SH-SY5Y (cell line): ENCODE measurements around the gene SLC24A3.

Experiments used
- GATA2 ChIP-seq: IDR thresholded peaks from 2 replicates; pipeline ENCODE4 v1.6.1; 2011; ENCODE audit warnings: mild to moderate bottlenecking, low read depth, low read length
- GATA3 ChIP-seq: IDR thresholded peaks from 2 replicates; pipeline ENCODE4 v1.6.1; 2011; ENCODE audit warnings: low read depth, mild to moderate bottlenecking, low read length, moderate library complexity

GRCh38 chr20:19590382-19590781, 377.9 kb downstream of the SLC24A3 start:
- no peak for TF ChIP-seq GATA2
- no peak for TF ChIP-seq GATA3
